Prostate gland (tissue), 2 donors: ENCODE data around the gene THAP4. TPM values are rescaled to one million over a fixed set of nuclear protein-coding genes. Genes with fewer than 3 reads are reported as not detected.

ENCODE experiments used
- DNase-seq: peaks from one replicate; pipeline ENCODE4 v3.0.0-alpha.2; 2019; ENCODE audit warnings: low spot score
- H3K27ac ChIP-seq, 2 donors: fragments of 200-600 bp; sonication (generic); 2 replicates each; pipeline ENCODE4 v1.5.1; 2017 to 2019
- H3K27me3 ChIP-seq: fragments of 200-600 bp; sonication (generic); replicated peaks from 2 replicates; pipeline ENCODE4 v1.5.1; 2019; ENCODE audit not compliant: insufficient read depth
- H3K36me3 ChIP-seq, 2 donors: fragments of 200-600 bp; sonication (generic); 1 replicate in 1 of 2; 2 replicates in 1 of 2; pipeline versions ENCODE4 v1.5.1 to v1.8.1; 2017 to 2019
- H3K4me1 ChIP-seq: fragments of 200-600 bp; sonication (generic); replicated peaks from 2 replicates; pipeline ENCODE4 v1.5.1; 2019
- H3K4me3 ChIP-seq, 2 donors: fragments of 200-600 bp; sonication (generic); 2 replicates each; pipeline ENCODE4 v1.5.1; 2017 to 2019
- H3K9me3 ChIP-seq: fragments of 200-600 bp; sonication (generic); 2 replicates; pipeline ENCODE4 v1.5.1; 2017
- CTCF ChIP-seq, 4 experiments: fragments of 200-600 bp in 2 of 4; fragments of 450-650 bp in 2 of 4; sonication (generic) in 2 of 4; IDR thresholded peaks; 1 replicate in 3 of 4; 2 replicates in 1 of 4; pipeline ENCODE4 v1.5.1; 2016 to 2019; ENCODE audit warnings: antibody characterized with exemption in 4 of 4, mild to moderate bottlenecking in 2 of 4, moderate library complexity in 2 of 4
- POLR2A ChIP-seq: fragments of 450-650 bp; IDR thresholded peaks from one replicate; pipeline ENCODE4 v1.6.1; 2016; ENCODE audit warnings: antibody characterized with exemption, mild to moderate bottlenecking
- POLR2AphosphoS5 ChIP-seq: sonication (generic); formaldehyde crosslinking; IDR thresholded peaks from one replicate; pipeline ENCODE4 v1.6.1; 2017; ENCODE audit warnings: antibody characterized with exemption
- WGBS: methylation state at CpG from one replicate; pipeline ENCODE4 v1.1.5; 2018; 5-methylcytosine and 5-hydroxymethylcytosine counted together
- intact Hi-C: fragments of 100-400 bp; cut with DNase I; formaldehyde crosslinking; loops from one replicate; pipeline ENCODE4 v1.14.2; 2022
- total RNA-seq, 2 donors: library from RNA; depleted of rRNA; stranded (reverse); fragments of >200 nt; gene quantifications; one replicate each; pipeline ENCODE4 v1.1.0, GENCODE V29; 2016

THAP4 gene
- total RNA-seq, 2 donors from 2014 or later: 60.8 to 92.9 TPM

- Histone ChIP-seq H3K4me1 (peaks cover 3% of the 10 kb centered on the region), H3K27ac (no peak overlapping the region), H3K36me3 (no peaks in the 10 kb centered on the region), H3K9me3 (no peaks in the 10 kb centered on the region), H3K27me3 (no peaks in the 10 kb centered on the region), H3K4me3 (no peak overlapping the region)
- TF ChIP-seq POLR2AphosphoS5 (no peak), POLR2A (no peak), CTCF (IDR thresholded peaks at IDR 0.05) (no peak)
- intact Hi-C loops: no loop called here
- WGBS: 88% methylated on average over 14 of the region's 14 CpGs
- no peak for DNase-seq
Measured at GRCh38 chr2:241660593-241661213, 23.7 kb upstream of the THAP4 start.

- Histone ChIP-seq H3K27me3 (no peaks in the 10 kb centered on the region), H3K36me3 (peaks cover 7 to 10% of the 10 kb centered on the region in 2 donors), H3K27ac (peak overlapping the region in 1 of 2 donors; percentile 41), H3K4me3 (no peak overlapping the region), H3K9me3 (no peaks in the 10 kb centered on the region), H3K4me1 (peaks cover 3% of the 10 kb centered on the region)
- WGBS: 50% methylated on average over 26 of the region's 26 CpGs
- intact Hi-C loops: loop anchor here (5.0 kb wide), 1 partner anchor 807 kb away; no protein-coding TSS in a partner anchor
- DNase-seq: peak; percentile 63
- no peak for TF ChIP-seq POLR2A
- peak; percentile 55 for TF ChIP-seq POLR2AphosphoS5
- TF ChIP-seq CTCF (IDR thresholded peaks at IDR 0.05): peak in 3 of 4 experiments; percentile 40 to 68 (median 63)
Measured at GRCh38 chr2:241659150-241659739, 22.3 kb upstream of the THAP4 start.

- 62% methylated on average over 5 of the region's 5 CpGs for WGBS
- H3K4me1 ChIP-seq: peaks cover 3% of the 10 kb centered on the region
- TF ChIP-seq POLR2AphosphoS5 (no peak), POLR2A (no peak), CTCF (IDR thresholded peaks at IDR 0.05) (no peak)
- H3K36me3 ChIP-seq: peaks cover 7 to 10% of the 10 kb centered on the region in 2 donors
- DNase-seq: no peak
- no peaks in the 10 kb centered on the region for H3K9me3 ChIP-seq
- H3K27ac ChIP-seq: peak overlapping the region in 1 of 2 donors; percentile 41
- no peaks in the 10 kb centered on the region for H3K27me3 ChIP-seq
- intact Hi-C loops: loop anchor here (5.0 kb wide), 1 partner anchor 806 kb away; no protein-coding TSS in a partner anchor
- no peak overlapping the region for H3K4me3 ChIP-seq
Measured at GRCh38 chr2:241658296-241658695, 21.3 kb upstream of the THAP4 start.

- TF ChIP-seq POLR2AphosphoS5: peak; percentile 34
- no peak for TF ChIP-seq CTCF (IDR thresholded peaks at IDR 0.05)
- TF ChIP-seq POLR2A: no peak
- WGBS: 72% methylated on average over 15 of the region's 15 CpGs
- peaks cover 7 to 10% of the 10 kb centered on the region in 2 donors for H3K36me3 ChIP-seq
- no peak overlapping the region for H3K4me3 ChIP-seq
- intact Hi-C loops: loop anchor here (5.0 kb wide), 1 partner anchor 806 kb away; no protein-coding TSS in a partner anchor
- H3K4me1 ChIP-seq: peaks cover 3% of the 10 kb centered on the region
- H3K9me3 ChIP-seq: no peaks in the 10 kb centered on the region
- H3K27ac ChIP-seq: peak overlapping the region in 1 of 2 donors; percentile 41
- DNase-seq: peak; percentile 51
- H3K27me3 ChIP-seq: no peaks in the 10 kb centered on the region
Measured at GRCh38 chr2:241657786-241658254, 20.9 kb upstream of the THAP4 start.
